ENCODE measurements around the gene PRRX1.

The PRRX1 gene

DNA sequence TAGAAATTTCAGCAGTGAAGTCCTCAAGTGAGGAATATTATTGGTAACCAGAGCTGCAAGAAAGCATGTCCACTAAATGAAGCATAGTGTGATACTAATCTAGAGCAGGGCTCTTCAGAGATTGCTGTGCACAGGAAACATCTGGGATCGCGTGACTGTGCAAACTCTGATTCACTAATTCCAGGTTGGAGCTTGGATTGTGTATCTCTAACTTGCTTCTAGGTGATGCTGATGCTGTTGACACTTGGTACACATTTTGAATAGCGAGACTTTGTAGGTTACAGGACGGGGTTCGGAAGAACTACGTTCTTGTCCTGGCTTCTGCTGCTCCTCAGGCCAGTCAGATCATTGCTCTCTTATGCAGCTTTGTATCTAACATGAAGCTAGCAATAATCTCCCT, 66.5 kb downstream of the PRRX1 start:
- DNase-seq (ENCODE audit: low spot score) = no peak
- TF ChIP-seq, protein P1, sequence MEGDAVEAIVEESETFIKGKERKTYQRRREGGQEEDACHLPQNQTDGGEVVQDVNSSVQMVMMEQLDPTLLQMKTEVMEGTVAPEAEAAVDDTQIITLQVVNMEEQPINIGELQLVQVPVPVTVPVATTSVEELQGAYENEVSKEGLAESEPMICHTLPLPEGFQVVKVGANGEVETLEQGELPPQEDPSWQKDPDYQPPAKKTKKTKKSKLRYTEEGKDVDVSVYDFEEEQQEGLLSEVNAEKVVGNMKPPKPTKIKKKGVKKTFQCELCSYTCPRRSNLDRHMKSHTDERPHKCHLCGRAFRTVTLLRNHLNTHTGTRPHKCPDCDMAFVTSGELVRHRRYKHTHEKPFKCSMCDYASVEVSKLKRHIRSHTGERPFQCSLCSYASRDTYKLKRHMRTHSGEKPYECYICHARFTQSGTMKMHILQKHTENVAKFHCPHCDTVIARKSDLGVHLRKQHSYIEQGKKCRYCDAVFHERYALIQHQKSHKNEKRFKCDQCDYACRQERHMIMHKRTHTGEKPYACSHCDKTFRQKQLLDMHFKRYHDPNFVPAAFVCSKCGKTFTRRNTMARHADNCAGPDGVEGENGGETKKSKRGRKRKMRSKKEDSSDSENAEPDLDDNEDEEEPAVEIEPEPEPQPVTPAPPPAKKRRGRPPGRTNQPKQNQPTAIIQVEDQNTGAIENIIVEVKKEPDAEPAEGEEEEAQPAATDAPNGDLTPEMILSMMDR (IDR thresholded peaks at IDR 0.05; ENCODE audit: extremely low read depth, insufficient read depth, missing control alignments) = no peak
- in situ Hi-C loops (cut with MboI; ENCODE audit: low pct_unique_long_range_greater_than_20kb, low sequenced_read_pairs, unreplicated experiment) = no loop called here

GRCh38 chr1:170731566-170732251, 67.8 kb downstream of the PRRX1 start:
- in situ Hi-C loops (cut with MboI; ENCODE audit: low pct_unique_long_range_greater_than_20kb, low sequenced_read_pairs, unreplicated experiment) = no loop called here
- TF ChIP-seq, protein P1 (IDR thresholded peaks at IDR 0.05; ENCODE audit: extremely low read depth, insufficient read depth, missing control alignments) = no peak

GRCh38 chr1:170732252-170732588, 68.3 kb downstream of the PRRX1 start:
- in situ Hi-C loops (cut with MboI; ENCODE audit: low pct_unique_long_range_greater_than_20kb, low sequenced_read_pairs, unreplicated experiment) = no loop called here
- no peak for DNase-seq (ENCODE audit: low spot score)
- TF ChIP-seq, protein P1 (IDR thresholded peaks at IDR 0.05; ENCODE audit: extremely low read depth, insufficient read depth, missing control alignments) = no peak

More at GRCh38 chr1:170731566-170732251, 67.8 kb downstream of the PRRX1 start:
- no peak for DNase-seq (ENCODE audit: low spot score)

DNA sequence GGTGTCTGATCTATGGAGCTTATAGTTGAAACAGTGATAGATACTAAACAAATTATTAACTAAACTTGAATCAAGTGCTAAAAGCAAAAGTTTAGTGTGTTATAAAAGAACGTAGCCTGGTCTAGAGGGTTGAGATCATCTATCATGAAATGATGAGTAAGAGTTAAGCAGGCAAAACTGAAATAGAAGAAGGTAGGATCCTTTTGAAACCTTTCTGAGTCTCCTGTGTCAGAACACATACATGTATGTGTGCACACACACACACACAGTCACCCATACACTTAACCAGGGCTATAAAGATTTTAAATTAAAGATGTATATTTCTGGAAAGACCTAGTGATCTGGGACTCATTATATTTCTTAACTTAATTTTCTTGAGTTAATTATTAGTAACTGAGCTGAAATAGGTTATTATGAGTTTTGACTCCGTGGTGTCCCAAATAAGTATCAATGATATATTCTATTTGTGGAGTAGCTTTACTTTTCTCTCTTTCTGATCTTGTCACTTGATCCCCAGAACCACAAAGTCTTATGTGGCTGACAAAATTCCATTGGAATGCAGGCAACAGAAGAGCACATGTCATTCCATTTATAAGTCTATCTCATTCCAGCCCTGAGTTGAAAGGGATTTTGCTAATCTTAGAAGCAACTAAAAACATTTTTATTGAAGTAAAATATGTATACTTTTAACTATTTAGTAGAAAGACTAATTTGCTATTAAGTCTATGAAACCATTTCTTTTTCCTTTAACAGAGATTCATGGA, 70.7 kb downstream of the PRRX1 start:
- in situ Hi-C loops (cut with MboI; ENCODE audit: low pct_unique_long_range_greater_than_20kb, low sequenced_read_pairs, unreplicated experiment) = no loop called here
- TF ChIP-seq, protein P1 (IDR thresholded peaks at IDR 0.05; ENCODE audit: extremely low read depth, insufficient read depth, missing control alignments) = no peak
- no peak for DNase-seq (ENCODE audit: low spot score)

DNA sequence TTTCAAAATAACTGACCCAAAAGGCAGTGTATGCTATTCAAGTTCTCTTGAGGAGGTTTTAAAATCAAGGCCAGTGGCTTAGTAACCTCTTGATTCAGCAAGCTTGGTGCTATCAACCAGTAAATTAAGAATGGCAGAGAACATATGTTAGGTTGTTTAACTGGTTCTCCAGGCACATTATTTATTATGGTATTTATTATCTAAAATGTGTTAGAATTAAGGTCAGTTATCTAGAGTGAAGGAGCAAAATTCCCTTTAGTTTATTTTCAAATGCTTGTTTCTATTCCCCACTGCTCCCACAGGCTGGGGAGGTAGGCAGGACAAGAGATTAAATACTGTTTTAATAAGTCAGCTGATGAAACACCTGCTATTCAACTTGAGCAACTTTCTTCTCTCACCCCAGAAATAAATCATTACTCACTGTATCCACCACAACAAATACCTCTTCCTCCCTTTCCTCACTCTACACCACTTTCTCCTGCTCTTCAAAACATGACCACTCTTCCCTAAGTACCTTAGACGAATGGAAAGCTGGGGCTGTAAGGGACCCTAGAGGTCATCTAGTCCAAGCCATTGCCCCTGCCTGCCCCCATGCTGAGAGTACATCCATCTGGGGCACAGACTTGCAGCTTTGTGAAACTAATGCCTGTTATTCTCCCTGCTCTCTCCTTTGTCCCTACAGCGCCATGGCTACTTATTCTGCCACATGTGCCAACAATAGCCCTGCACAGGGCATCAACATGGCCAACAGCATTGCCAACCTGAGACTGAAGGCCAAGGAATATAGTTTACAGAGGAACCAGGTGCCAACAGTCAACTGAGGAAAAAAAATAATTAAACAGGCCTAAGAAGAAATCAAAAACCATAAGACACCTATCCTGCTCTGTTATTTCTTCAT, 71.7 kb downstream of the PRRX1 start:
- DNase-seq (ENCODE audit: low spot score) = no peak
- TF ChIP-seq, protein P1 (IDR thresholded peaks at IDR 0.05; ENCODE audit: extremely low read depth, insufficient read depth, missing control alignments) = no peak
- in situ Hi-C loops (cut with MboI; ENCODE audit: low pct_unique_long_range_greater_than_20kb, low sequenced_read_pairs, unreplicated experiment) = no loop called here

- TF ChIP-seq, protein P1 (IDR thresholded peaks at IDR 0.05; ENCODE audit: extremely low read depth, insufficient read depth, missing control alignments) = no peak
- DNase-seq (ENCODE audit: low spot score) = no peak
- in situ Hi-C loops (cut with MboI; ENCODE audit: low pct_unique_long_range_greater_than_20kb, low sequenced_read_pairs, unreplicated experiment) = no loop called here
Measured at GRCh38 chr1:170739803-170740202, 75.9 kb downstream of the PRRX1 start.

Measured in GM13977 (cell line).